OCI-LY3 (cell line): ENCODE measurements around the gene NANOS2.

Experiments
- H2AFZ ChIP-seq: fragments of 200-600, 300-600 bp; shearing (Covaris generic); 2 replicates; pipeline ENCODE4 v1.6.0; 2014; ENCODE audit warnings: antibody characterized with exemption, low read depth, low read length
- H3K27ac ChIP-seq: fragments of 200-600, 300-600 bp; sonication (generic); 2 replicates; pipeline ENCODE4 v1.5.1; 2014; ENCODE audit warnings: mild to moderate bottlenecking, low read length, moderate library complexity, mixed read lengths
- H3K27me3 ChIP-seq: fragments of 200-600, 300-600 bp; sonication (generic); 2 replicates; pipeline ENCODE4 v1.6.1; 2014; ENCODE audit warnings: low read depth, low read length, mixed read lengths
- H3K36me3 ChIP-seq: fragments of 200-600, 300-600 bp; sonication (generic); replicated peaks from 2 replicates; pipeline ENCODE3; 2014; ENCODE audit warnings: low read depth, low read length, mixed read lengths
- H3K4me1 ChIP-seq: fragments of 300-600, 200-600 bp; sonication (generic); 2 replicates; pipeline ENCODE4 v1.6.1; 2014; ENCODE audit warnings: low read length, mixed read lengths
- H3K4me2 ChIP-seq: fragments of 200-600, 300-600 bp; sonication (generic); 2 replicates; pipeline ENCODE4 v1.6.1; 2014; ENCODE audit warnings: low read length, mixed read lengths
- H3K4me3 ChIP-seq: fragments of 300-600, 200-600 bp; sonication (generic); 2 replicates; pipeline ENCODE4 v1.5.1; 2014; ENCODE audit warnings: antibody characterized with exemption, mild to moderate bottlenecking, low read length, moderate library complexity
- H3K79me2 ChIP-seq: fragments of 300-600, 200-600 bp; shearing (Covaris generic); 2 replicates; pipeline ENCODE4 v1.6.1; 2014; ENCODE audit warnings: mild to moderate bottlenecking, low read length, mixed read lengths
- H3K9ac ChIP-seq: fragments of 300-600, 200-600 bp; shearing (Covaris generic); 2 replicates; pipeline ENCODE4 v1.6.0; 2014; ENCODE audit warnings: mild to moderate bottlenecking, low read length, moderate library complexity
- H3K9me3 ChIP-seq: fragments of 200-600, 300-600 bp; shearing (Covaris generic); 2 replicates; pipeline ENCODE4 v1.6.1; 2014; ENCODE audit warnings: low read length, mixed read lengths; ENCODE audit not compliant: insufficient read depth
- H4K20me1 ChIP-seq: fragments of 200-600, 300-600 bp; sonication (generic); 2 replicates; pipeline ENCODE4 v1.6.1; 2016; ENCODE audit warnings: low read length, mixed read lengths; ENCODE audit not compliant: insufficient read depth
- CTCF ChIP-seq: fragments of 200-600, 300-600 bp; sonication (generic); IDR thresholded peaks from 2 replicates; pipeline ENCODE4 v1.5.1; 2014; ENCODE audit warnings: antibody characterized with exemption, low read length, low read depth
- EZH2phosphoT487 ChIP-seq: fragments of 200-600 bp; shearing (Covaris generic); IDR thresholded peaks from 2 replicates; pipeline ENCODE4 v1.6.1; 2018; ENCODE audit warnings: antibody characterized with exemption, mixed run types, low read depth

The NANOS2 gene

GRCh38 chr19:45908956-45909355 is 5.6 kb downstream of the NANOS2 start:
- Histone ChIP-seq H3K4me1 (no peaks in the 10 kb centered on the region), H3K9me3 (no peaks in the 10 kb centered on the region), H3K4me2 (no peak overlapping the region), H3K79me2 (no peaks in the 10 kb centered on the region), H3K36me3 (no peaks in the 10 kb centered on the region), H4K20me1 (no peaks in the 10 kb centered on the region), H3K27ac (no peak overlapping the region), H3K4me3 (no peak overlapping the region), H3K9ac (no peak overlapping the region), H3K27me3 (no peaks in the 10 kb centered on the region), H2AFZ (no peak overlapping the region)
- TF ChIP-seq CTCF (no peak), EZH2phosphoT487 (no peak)

- no peaks in the 10 kb centered on the region for H4K20me1 ChIP-seq
- H2AFZ ChIP-seq, result no peak overlapping the region
- peaks cover 5% of the 10 kb centered on the region; the same call in 1 of the 2 replicates for H3K4me1 ChIP-seq
- H3K36me3 ChIP-seq, result no peaks in the 10 kb centered on the region
- no peak for TF ChIP-seq EZH2phosphoT487
- no peak for TF ChIP-seq CTCF
- no peaks in the 10 kb centered on the region for H3K27me3 ChIP-seq
- no peak overlapping the region for H3K4me2 ChIP-seq
- H3K27ac ChIP-seq, result no peak overlapping the region
- no peaks in the 10 kb centered on the region for H3K9me3 ChIP-seq
- H3K9ac ChIP-seq, result no peak overlapping the region
- H3K79me2 ChIP-seq, result peaks cover 9% of the 10 kb centered on the region
- H3K4me3 ChIP-seq, result no peak overlapping the region
Observed at GRCh38 chr19:45906221-45906620, 8.4 kb downstream of the NANOS2 start.

GRCh38 chr19:45905011-45905410 is 9.6 kb downstream of the NANOS2 start:
- peaks cover 14% of the 10 kb centered on the region for H3K79me2 ChIP-seq
- H3K4me2 ChIP-seq, result no peak overlapping the region
- H3K9me3 ChIP-seq, result no peaks in the 10 kb centered on the region
- H4K20me1 ChIP-seq, result no peaks in the 10 kb centered on the region
- no peak overlapping the region for H3K27ac ChIP-seq
- TF ChIP-seq CTCF (no peak), EZH2phosphoT487 (no peak)
- no peak overlapping the region for H3K4me3 ChIP-seq
- H3K4me1 ChIP-seq, result peaks cover 5% of the 10 kb centered on the region; the same call in 1 of the 2 replicates
- H3K27me3 ChIP-seq, result no peaks in the 10 kb centered on the region
- no peak overlapping the region for H2AFZ ChIP-seq
- H3K36me3 ChIP-seq, result peaks cover 9% of the 10 kb centered on the region
- H3K9ac ChIP-seq, result no peak overlapping the region

- Histone ChIP-seq H3K9me3 (no peaks in the 10 kb centered on the region), H3K4me3 (peak overlapping the region; percentile 90), H3K79me2 (peaks cover 14% of the 10 kb centered on the region), H4K20me1 (no peaks in the 10 kb centered on the region), H3K9ac (peak overlapping the region; percentile 90), H3K4me1 (peaks cover 5% of the 10 kb centered on the region; the same call in 1 of the 2 replicates), H3K36me3 (peaks cover 20% of the 10 kb centered on the region), H3K27me3 (no peaks in the 10 kb centered on the region), H3K4me2 (peak overlapping the region; percentile 98), H2AFZ (peak overlapping the region; percentile 55), H3K27ac (peak overlapping the region; percentile 61)
- TF ChIP-seq EZH2phosphoT487 (no peak), CTCF (no peak)
Observed at GRCh38 chr19:45902651-45903625, 11.6 kb downstream of the NANOS2 start.
